ENCODE results near the gene ZIC4.

DNA sequence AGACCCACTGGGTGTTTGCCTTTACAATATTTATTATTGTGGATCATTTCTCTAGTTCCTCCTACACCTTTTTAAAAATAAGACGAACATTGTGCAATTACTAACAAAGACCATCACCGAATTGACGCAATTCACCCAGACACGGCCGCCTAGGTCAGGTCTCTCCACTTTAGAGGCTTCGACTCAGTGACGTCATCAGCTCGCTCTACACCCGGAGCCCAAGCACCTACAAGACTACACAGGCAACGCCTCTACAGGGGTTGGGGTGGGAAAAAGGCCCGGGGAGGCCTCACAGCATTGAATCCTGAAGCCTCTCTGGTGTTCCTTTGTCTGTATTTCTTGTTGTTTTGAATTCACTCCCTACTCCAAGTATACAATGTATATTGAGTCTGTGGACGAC is 16.6 kb downstream of the ZIC4 start:
- TF ChIP-seq, protein P1, sequence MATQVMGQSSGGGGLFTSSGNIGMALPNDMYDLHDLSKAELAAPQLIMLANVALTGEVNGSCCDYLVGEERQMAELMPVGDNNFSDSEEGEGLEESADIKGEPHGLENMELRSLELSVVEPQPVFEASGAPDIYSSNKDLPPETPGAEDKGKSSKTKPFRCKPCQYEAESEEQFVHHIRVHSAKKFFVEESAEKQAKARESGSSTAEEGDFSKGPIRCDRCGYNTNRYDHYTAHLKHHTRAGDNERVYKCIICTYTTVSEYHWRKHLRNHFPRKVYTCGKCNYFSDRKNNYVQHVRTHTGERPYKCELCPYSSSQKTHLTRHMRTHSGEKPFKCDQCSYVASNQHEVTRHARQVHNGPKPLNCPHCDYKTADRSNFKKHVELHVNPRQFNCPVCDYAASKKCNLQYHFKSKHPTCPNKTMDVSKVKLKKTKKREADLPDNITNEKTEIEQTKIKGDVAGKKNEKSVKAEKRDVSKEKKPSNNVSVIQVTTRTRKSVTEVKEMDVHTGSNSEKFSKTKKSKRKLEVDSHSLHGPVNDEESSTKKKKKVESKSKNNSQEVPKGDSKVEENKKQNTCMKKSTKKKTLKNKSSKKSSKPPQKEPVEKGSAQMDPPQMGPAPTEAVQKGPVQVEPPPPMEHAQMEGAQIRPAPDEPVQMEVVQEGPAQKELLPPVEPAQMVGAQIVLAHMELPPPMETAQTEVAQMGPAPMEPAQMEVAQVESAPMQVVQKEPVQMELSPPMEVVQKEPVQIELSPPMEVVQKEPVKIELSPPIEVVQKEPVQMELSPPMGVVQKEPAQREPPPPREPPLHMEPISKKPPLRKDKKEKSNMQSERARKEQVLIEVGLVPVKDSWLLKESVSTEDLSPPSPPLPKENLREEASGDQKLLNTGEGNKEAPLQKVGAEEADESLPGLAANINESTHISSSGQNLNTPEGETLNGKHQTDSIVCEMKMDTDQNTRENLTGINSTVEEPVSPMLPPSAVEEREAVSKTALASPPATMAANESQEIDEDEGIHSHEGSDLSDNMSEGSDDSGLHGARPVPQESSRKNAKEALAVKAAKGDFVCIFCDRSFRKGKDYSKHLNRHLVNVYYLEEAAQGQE (IDR thresholded peaks at IDR 0.05; ENCODE audit: low read depth) = no peak
- TF ChIP-seq EP300 (IDR thresholded peaks at IDR 0.05; ENCODE audit: borderline replicate concordance) = no peak
- no peak for TF ChIP-seq TCF12 (IDR thresholded peaks at IDR 0.05; ENCODE audit: low read depth)
- no peak for TF ChIP-seq TAF1 (IDR thresholded peaks at IDR 0.05; ENCODE audit: low read depth)
- TF ChIP-seq TEAD4 (IDR thresholded peaks at IDR 0.05) = no peak
- TF ChIP-seq ZBTB7A (IDR thresholded peaks at IDR 0.05; ENCODE audit: low read depth) = no peak
- TF ChIP-seq, protein P2, sequence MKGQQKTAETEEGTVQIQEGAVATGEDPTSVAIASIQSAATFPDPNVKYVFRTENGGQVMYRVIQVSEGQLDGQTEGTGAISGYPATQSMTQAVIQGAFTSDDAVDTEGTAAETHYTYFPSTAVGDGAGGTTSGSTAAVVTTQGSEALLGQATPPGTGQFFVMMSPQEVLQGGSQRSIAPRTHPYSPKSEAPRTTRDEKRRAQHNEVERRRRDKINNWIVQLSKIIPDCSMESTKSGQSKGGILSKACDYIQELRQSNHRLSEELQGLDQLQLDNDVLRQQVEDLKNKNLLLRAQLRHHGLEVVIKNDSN (IDR thresholded peaks at IDR 0.05) = no peak
- no peak for TF ChIP-seq YY1 (IDR thresholded peaks at IDR 0.05; ENCODE audit: low read depth)
- TF ChIP-seq RAD21 (IDR thresholded peaks at IDR 0.05; ENCODE audit: low read depth) = no peak
- TF ChIP-seq, protein P3, sequence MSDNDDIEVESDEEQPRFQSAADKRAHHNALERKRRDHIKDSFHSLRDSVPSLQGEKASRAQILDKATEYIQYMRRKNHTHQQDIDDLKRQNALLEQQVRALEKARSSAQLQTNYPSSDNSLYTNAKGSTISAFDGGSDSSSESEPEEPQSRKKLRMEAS (IDR thresholded peaks at IDR 0.05) = no peak
- TF ChIP-seq NFIC (IDR thresholded peaks at IDR 0.05) = no peak
- TF ChIP-seq CEBPB (IDR thresholded peaks at IDR 0.05) = no peak
- no peak for TF ChIP-seq EGR1 (IDR thresholded peaks at IDR 0.05)
- no peak for TF ChIP-seq CREB1 (IDR thresholded peaks at IDR 0.05; ENCODE audit: low read depth)
